NCI-H524 treated with DMSO at 0.1 percent for 48 hours (cell line): ENCODE data around the gene SLC2A4RG.

ENCODE experiments used
- DNase-seq: peaks from one replicate; lab custom pipeline; 2025; lab: John Stamatoyannopoulos, UW

The SLC2A4RG gene

DNA sequence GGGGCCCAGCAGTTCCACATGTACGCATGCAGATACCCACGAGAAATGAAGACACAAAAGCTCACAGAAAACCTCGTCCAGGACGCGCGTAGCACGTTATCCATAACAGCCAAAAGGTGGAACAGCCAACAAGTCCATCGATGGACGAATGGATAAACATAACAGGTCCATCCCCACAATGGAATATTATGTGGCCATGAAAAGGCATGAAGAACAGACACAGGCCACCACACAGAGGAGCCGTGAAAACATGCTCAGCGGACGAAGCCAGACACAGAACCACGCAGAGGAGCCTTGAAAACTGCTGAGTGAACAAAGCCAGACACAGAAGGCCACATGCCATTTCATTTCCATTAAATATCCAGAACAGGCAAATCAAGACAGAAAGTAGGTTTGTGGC is 38.0 kb downstream of the SLC2A4RG start:
- no peak for DNase-seq

DNA sequence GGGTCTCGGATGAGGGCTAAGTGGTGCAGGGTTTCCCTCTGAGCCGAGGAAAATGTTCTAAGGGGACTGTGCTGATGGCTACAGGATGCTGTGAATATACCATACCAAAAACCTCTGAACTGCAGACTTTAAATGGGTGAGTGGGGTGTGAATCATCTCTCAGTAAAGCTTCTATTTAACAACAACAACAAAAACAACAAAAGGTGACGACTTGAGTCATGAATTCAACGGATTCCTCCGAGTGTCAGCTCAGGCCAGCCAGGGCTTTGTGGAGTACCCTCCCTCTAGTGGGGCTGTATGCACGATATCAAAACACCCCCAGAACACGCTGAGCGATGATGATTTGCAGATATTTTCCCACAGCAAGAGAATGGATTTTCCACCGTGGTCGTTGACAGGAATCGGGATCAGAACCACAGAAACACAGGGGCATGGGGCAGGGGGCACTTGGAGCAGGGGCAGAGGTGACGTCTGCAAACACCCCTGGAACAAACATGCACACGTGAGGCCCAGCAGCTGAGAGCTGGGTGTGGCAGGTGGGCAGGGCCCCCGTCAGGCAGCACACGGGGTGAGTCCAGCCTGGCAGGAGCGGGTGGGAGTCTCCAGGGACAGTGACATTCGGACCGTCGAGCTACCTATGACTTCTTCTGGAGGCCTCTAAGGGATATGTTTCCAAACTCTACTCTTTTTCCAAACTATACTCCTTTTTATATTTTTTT is 38.6 kb downstream of the SLC2A4RG start:
- DNase-seq = no peak

DNA sequence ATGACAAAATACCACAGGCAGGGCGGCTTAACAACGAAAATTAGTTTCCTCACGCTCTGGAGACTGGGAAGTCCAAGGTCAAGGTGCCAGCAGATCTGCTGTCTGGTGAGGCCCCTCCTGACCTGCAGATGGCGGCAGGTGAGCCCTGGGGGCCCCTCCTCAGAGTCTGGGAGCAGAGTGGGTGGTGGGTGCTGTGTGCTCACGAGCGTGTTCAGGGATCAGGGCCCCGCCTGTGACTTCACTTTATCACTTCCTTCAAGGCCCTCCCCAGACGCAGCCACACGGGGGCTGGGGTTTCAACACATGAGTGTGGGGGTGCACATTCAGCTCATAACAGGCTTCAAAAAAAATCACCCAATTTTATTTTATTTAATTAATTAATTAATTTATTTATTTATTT is 39.3 kb downstream of the SLC2A4RG start:
- DNase-seq = no peak

DNA sequence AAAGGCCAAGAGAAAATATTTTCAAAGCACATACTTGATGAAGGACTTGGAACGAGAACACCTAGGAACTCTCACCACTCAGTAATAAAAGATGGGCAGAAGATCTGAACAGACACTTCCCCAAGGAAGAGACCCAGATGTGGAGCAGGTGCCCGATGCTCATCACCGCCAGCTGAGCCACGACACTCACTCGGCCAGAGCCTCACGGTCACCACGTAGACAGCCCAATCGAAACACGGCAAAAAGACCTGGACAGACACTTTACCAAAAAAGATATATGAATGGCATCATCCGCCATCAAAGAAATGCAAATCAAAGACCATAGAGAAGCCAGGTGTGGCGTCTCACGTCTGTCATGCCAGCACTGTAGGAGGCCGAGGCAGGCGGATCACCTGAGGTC is 41.6 kb downstream of the SLC2A4RG start:
- no peak for DNase-seq

DNA sequence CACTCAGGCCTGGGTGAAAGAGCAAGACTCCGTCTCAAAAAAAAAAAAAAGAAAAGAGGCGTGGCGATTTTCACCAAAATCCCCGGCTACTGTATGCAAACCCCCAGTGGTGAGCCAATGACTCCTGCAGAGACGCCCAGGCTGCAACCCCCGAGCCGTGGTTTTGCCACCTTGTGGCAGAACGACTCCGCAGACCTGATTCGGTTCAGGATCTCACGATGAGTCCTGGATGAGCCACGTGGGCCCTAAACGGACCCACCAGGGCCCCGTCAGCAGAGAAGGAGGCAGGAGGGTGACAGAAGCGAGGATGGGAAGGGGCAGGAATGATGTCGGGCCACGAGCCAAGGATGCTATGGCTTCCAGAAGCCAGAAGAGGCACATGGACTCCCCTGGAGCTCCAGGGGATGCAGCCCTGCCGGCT is 42.5 kb downstream of the SLC2A4RG start:
- DNase-seq = no peak

DNA sequence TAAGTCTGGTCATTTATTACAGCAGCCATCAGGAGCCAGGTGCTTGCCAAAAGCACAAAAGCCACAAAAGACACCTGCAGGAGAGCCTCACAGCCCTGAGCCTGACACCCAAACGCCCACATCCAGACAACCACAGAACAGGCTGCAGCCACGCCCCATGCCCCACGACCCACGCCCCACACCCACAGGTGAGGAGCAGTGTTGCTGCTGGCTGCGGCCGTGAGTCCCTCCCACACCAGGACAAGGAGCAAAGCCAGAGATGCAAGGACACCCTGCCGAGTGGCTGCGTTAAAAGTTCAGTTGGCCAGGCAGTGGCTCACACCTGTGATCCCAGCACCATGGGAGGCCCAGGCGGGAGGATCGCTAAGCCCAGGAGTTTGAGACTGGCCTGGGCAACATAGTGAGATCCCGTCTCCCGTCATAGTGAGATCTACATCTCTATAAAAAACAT is 43.0 kb downstream of the SLC2A4RG start:
- no peak for DNase-seq

DNA sequence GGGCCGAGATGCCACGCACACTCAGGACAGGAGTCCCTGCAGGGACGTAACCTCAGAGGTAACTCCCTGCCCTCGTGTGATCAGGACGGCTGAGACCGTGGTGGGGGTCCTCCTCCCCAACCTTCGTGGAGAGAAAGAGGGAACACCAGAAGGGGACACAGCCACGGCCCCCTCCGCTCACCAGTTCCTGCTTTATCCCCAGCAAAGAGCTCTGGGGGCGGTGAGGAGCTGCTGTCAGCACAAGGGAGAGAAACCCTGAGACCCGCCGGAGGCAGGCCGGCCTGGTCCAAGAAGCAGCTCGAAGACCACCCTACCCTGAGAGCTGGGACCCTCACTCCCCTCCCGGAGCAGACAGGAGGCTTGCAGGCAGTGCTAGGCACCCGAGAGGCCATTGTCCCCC is 44.4 kb downstream of the SLC2A4RG start:
- no peak for DNase-seq

DNA sequence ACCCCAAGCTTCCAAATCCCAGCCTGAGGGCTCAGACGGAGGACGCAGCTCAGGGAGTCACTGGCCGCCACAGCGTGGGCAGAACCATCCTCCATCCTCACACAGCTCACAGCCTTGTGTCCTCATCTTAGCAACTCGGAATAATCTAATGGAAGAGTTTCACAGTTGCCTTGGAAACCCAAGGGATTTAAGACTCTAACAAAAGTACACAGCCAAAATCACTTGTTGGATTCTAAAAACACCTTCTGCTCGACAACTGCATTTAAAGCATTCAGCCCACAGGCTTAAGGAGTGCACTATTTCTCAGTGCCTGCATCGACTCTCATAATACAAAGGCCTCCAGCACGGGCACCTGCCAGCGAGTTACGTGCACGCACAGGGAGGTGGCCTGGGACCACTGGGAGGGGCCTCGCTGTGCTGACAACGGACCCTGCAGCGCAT is 46.1 kb downstream of the SLC2A4RG start:
- no peak for DNase-seq

DNA sequence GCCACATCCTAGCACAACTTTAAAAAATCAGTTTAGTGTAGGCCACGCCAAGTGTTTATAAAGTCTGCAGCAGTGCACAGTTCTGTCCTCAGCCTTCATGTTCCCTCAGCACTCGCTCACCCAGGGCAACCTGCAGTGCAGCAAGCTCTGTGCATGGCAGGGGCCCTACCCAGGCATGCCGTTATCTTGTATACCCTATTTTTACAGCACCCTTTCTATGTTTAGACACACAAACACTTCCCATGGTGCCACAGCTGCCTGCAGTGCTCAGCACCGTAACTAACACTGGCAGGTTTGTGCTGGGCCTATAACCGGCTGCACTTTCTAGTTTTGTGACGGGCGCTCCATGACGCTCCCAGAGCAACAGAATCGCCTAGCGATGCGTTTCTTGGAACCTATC is 47.7 kb downstream of the SLC2A4RG start:
- DNase-seq = no peak

DNA sequence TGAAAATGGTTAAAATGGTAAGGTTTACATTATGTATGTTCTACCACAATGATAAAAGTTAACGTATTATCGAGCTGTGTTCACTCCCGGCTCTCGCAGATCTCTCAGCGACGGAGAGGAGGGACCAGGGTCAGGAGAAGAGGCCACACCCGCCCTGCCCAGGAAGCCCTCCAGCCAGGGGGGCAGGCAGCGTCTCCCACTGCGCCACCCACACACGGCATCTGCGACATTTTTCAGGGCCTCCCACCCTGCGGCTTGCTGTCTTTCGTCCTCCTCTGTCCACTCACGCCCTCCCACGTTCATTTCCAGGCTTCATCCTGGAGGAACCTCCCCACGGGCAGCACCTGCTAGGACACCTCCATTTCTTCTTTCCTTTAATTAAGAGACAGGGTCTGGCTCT is 48.2 kb downstream of the SLC2A4RG start:
- DNase-seq = no peak

DNA sequence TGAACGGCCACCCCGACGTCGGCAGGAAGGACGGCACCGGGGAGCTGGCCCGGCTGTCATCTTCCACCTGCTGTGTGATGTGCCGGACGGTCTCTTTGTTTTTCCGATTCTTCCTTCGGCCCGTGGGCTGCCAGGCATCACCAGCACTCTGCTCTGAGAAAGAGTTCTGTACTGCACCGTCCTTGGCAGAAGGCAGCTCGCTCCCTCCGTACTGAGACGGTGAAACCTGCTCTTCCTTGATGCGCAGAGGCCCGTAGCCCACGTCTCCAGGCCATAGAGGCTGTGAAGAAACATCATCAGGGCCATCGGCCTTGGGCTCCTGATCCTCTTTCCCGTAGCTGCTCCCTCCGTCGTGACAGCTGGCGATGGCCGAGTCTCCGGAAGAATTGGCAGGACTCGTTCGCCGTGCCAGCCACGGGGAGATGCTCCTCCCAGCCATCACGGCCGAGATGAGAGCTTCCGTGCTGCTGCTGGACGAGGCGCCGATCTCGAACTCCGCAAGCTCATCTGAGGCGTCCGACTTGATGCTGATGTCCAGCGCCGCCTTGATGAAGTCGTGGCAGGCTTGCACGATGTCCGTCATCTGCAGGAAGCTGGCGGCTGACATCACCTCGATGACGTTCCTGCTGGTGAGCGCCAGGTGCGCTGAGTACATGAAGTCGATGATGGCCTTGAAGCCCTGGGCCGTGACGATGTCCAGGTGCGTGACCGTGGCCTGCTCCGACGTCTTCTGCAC is 50.4 kb downstream of the SLC2A4RG start:
- DNase-seq = no peak

DNA sequence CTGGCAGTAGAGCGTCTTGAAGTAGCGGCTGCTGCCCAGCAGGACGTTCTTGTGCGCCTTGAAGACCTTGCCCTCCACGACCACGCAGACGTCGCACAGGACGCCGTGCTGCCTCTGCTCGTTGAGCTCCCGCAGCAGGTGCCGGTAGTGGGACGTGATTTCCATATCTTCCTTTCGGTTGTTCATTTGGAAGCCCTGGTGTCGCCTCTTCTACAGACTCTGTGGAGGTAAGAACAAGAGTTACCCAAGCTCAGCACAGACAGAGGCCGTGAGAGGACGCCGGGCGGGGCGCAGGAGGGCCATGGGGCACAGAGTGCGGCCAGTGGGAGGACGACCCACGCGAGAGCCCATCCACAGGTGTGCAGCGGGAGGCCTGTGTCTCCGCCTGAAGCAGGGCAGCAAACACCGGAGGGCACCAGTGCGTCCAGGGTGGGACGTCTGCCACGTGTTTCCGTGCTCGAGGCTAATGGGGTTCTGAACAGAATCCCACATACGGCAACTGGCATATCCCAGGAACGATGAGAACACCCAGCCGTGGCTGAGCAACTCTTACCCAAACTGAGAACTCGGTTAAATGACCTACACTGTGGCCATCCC is 51.1 kb downstream of the SLC2A4RG start:
- no peak for DNase-seq

DNA sequence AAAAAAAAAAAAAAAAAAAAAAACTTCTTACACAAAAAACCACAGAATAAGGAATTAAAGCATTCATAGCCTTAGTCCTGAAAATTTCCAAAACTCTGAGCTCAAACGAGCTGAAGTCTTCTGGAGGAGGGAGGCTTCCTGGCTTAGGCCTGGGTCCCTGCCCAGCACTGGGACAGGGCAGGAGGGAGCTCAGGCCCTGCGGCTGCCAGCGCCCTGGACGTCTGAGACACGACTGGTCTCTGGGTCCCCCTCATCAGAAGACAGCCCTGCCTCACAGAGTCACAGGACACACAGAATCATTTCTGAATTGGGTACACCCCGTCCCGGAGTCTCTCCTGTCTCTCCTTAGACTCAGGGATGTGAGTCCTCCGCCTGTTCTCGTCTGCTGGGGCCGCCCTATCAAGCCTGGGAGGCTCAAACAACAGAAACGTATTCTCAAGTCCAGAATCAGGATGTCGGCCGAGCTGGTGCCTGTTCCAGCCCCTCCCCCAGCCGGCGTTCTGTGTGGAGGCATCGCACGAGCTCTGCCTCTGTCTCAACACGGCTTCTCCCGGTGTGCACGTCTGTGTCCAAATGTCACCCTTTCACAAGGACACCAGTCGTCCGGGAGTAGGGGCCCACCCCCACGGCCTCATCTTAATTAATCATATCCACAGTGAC is 52.1 kb downstream of the SLC2A4RG start:
- DNase-seq = no peak

DNA sequence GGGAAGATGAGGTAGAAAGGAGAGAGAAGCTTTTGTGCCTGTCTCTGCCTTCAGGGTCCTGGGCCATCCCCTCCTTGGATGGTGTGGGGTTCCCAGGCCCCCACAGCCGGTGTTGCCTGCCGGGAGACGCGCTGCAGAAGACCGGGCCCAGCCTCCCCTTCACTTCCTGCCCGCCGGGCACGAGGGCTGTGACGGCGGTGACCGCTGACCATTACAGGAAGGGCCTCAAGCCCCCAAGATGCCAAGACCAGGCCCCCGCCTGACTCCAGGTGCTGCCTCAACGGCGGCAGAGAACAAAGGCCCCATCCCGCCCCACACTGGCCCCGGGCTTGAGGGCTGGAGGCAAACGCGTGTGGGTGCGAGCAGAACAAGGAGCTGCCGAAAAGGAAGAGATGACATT is 53.3 kb downstream of the SLC2A4RG start:
- no peak for DNase-seq
